ENCODE data around the gene STXBP6.

The STXBP6 gene

DNA sequence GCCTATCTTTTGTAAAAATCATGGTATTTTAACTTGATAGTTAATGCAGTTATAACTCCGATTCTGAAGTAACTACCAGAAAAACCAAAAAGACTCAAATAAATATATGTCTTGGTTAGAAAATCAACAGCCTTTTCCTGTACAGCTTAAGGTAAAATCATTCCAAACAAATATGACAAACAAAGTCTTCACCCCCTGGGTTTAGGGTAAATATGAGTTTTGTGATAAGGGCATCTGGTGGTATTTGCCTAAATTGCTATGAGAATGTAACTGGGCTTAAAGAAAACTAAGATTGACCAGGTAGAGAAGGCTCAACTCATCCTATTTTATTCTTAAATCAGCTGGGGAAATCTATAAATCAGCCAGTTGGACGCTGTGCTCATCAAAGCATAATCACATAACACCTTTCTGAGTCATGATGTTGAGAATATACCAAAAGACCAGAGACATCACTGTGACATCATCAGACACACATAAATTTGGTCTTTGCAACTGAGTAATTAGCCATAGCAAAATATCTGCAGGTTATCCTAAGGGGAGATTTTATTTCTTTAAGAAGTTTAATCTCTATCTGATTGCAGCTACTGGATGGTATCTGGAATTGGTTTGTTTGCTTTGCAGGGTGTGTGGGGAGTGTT is 133.9 kb downstream of the STXBP6 start:
- DNase-seq (ENCODE audit: low read depth), result no peak

DNA sequence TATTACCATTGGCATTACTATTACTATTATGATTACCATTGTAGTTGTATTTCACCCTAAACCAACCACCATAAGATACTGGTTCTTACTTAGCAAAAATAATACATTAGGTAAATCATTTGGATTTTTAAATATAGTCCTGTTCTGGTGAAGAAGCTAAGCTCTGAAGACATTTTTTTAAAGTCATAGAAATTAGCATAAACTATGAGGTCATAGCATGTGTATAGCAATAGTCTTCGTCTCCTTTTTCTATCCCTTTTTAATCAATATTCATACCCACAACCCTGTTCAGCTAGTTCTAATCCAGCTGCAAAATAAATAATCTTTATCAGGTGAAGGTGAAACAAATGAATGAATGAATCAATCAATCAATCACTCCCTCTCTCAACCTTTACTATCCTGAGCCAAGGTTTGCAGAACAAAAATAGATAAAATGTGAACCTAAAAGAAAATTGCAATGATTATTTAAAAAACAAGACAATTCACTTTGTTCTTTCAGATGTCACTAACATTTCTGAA is 134.5 kb downstream of the STXBP6 start:
- DNase-seq (ENCODE audit: low read depth), result no peak

DNA sequence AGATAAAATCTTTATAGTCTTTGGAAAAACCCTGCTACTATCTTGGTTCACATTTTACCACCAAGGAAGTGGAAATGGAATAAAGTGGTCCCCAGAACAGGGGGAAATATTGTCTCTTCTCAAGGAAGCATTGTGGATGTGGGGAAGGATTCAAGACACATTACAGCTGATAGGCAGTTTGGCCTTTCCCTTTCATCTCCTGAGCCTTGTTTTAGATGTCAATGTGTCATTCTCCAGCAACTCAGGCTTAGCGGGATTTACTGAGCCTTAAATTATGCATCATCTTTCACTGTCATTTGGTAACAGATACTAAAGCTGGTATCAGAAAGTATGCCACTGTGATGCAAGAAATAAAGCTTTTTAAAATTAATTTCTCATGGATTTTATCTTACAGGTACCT is 136.2 kb downstream of the STXBP6 start:
- no peak for DNase-seq (ENCODE audit: low read depth)

DNA sequence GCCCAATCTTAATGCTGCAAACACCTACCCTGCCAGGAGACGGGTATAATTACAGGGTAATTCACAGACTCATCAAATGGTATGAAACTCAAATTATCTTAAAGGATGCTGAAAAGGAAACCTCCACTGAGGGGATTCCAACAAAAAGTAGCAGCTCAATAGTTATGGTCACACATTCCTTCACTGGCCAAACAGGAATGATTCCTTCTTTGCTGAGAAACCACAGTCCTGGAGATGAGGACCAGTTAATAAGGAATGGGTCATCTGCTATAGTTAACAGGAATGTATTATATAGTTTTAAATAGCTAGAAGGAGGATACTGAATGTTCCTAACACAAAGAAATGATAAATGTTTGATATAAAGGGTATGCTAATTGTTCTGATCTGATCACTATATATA is 136.9 kb downstream of the STXBP6 start:
- DNase-seq (ENCODE audit: low read depth), result no peak

DNA sequence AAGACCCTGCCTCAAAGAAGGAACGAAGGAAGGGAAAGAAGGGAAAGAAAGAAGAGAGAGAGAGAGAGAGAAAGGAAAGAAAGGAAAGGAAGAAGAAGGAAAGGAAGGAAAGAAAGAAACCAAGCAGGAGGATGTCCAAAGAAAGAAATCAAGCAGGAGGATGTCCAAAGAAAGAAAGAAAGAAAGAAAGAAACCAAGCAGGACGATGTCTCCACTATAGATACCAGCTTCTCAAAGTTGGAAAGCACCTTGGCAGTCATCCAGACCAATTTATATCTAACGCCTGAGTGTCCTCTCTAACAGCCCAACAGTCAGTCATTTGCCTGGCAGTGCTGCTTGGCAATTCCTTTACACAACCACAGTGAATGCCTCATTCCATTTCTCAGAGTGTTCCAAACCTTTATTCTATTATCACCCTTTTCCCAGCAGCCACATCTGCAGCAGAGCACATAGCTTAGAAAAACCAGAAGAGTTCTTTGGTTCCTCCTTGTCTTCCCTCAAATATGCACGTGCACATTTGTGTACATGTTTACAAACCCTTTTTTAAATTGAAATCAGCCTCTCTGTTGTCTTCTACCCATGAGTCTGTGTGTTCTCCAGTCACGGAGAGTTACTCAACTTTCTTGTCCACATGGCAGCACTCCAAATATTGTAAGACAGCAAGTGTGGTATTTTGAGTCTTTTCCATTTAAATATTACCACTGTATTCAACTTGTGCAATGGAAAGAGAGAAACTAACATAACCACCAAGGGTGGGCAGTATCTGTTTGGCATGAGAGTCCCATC is 138.4 kb downstream of the STXBP6 start:
- no peak for DNase-seq (ENCODE audit: low read depth)

DNA sequence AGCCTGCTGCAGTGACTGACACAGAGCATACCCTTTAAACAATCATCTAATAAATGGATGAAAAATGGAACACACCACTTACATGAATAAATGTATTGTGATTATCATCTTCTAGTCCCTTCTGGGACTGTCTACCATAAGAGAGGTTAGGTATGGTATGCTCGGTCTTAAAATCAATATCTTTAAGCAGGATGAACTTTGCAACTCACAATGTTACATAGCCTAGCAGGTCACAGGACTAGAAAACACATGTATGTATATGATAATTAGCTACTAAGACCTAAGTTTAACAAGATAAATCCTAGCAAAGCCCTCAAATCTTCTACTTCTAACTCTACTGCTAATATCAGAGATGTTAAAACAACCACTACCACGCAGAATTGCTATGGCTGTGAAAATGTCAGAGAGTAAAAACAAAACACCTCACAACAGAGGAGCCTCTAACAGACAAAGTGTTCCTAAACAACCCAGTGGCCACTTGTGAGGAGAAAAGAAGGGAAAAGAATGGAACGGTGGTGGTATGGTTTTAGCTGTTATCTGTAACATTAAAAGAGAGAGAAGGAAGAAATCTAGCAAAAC is 139.4 kb downstream of the STXBP6 start:
- no peak for DNase-seq (ENCODE audit: low read depth)

DNA sequence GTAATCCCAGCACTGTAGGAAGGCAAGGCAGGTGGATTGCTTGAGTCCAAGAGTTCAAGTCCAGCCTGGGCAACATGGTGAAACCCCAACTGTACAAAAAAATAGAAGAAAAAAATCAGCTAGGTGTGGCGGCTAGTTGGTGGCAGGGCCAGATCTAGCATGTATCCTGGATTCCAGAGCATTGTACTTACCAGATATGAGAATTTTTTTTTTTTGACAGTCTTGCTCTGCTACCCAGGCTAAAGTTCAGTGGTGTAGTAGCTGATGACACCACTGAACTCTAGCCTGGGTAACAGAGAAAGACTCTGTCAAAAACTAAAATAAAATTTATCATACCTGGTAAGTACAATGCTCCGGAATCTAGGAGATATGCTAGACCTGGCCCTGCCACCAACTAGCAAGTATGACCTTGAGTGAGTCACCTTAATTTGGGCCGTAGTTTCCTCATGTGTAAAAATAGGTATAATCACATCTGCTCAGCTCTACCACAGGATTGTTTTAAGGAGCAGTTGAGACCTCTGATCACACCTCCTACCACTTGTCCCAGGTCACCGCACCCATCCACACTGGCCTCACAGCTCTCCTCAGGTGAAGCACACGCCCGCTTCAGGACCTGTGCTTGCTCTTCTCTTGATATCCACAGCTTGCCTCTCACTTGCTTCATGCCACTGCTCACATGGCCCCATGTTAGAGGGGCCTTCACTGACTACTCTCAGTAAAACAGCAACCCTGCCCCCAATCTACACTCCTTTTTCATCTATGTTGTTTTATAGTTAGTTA is 140.2 kb downstream of the STXBP6 start:
- no peak for DNase-seq (ENCODE audit: low read depth)

DNA sequence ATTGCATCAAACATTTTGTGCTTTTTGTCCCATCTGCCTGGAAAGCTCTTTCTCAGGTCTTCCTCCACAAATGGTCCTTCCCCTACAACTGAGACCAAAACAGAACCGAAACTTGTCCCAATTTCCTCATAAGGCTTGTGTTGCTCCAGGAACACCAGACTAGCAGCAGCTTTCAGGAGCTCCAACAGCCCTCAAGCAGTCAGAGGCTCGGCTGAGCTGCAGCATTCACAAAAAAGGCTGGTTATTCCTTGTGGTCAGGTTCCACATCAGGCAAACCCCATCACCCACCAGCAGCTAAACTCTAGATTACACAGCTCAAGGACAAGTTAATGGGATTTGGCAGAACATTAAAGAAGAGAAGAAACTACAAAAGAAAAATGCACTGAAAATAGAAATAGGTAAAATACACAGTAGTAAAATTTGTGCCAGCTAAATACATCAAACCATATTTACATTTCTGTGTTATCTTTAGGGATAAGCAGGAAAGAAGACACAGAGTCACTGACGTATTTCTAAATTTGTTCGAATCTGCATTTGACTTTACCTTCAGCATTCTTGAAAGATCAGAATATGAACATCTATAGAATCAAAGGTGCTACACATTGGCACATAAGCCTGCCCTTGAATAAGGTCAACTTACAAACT is 141.2 kb downstream of the STXBP6 start:
- no peak for DNase-seq (ENCODE audit: low read depth)

DNA sequence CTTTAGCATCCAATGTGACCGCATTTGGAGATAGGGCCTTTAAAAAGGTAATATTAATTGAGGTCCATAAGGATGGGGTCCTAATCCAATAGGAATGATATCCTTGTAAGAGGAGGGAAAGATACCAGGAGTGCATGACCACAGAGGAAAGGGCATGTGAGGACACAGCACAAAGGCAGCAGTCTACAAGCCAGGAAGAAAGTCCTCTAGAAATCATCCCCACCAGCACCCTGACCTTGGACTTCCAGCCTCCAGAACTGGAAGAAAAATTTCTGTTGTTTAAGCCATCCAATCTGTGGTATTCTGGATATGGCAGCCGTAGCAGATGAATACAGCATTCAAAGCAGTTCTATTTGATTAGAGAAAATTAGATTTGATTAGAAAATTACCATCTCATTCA is 145.4 kb downstream of the STXBP6 start:
- DNase-seq (ENCODE audit: low read depth), result no peak

DNA sequence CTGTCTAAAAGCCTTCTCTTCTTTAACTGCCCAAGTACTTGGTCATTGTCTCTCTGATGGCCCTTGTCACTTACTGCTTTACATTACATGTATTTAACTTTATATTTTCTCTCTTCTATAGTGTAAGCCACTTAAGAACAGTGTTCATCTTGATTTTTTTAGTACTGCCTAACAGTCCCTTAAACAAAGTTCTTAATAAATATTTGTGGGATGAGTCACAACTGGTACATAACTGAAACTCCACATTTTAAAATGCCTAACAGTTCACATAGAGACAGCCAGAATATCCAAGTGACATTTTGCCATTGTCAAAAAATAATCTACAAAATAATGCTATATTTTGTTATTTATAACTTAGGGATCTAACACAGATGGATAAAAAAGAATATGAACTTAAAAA is 146.6 kb downstream of the STXBP6 start:
- no peak for DNase-seq (ENCODE audit: low read depth)

DNA sequence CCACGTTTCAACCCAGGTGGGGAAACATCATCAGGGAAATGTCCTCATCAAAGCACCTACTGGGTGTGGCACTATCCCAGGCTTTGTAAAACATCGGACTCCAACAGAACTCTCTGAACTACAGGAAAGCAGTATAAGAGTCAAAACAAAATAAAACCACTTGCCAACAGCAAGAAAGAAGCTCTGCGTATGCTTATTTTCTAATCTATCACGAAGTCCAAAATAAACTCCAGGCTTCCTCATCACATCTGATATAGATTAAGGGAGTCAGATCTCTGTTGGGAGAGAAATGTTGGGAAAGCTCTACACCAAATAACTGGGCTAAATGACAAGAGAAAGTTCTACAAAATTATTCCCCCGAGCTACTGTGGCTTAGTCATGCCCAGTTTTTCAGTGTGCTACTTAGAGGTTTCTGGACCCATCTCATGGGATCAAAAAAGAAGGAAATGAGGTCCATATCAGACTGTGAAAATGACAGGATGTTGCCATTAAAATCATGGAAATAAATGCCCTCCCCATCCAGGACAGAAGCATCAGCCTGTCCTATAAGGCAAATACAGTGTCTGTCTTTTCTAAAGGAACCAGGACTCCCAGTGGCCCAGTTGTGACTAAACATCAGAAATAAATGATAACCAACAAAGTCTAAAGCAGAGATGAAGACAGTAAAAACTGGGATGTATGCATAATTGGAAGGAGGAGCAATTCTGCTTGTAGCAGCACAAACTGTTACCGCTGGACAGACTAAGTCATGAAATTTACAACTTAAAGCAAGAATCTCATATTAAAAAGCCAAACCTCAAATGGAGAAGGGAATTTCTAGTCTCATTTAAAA is 149.5 kb downstream of the STXBP6 start:
- no peak for DNase-seq (ENCODE audit: low read depth)

DNA sequence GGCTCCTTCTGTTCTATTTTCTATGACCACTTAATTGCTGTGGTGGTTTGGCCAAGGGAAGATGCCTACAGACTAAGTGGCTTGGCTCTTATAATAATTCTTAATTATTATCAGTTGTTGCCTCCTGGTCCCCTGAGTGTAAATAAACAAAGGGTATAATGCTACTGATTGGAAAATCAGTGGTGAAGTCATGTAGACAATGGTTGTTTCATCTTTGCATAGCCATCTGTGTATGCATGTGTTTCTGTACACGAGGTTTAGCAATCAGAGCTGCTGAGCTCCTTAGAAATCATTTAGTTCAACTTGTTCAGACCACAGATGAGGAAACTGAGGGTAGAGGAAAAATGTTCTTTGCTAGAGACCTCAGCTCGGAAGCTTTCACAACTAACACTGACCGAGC is 152.2 kb downstream of the STXBP6 start:
- DNase-seq (ENCODE audit: low read depth), result no peak

DNA sequence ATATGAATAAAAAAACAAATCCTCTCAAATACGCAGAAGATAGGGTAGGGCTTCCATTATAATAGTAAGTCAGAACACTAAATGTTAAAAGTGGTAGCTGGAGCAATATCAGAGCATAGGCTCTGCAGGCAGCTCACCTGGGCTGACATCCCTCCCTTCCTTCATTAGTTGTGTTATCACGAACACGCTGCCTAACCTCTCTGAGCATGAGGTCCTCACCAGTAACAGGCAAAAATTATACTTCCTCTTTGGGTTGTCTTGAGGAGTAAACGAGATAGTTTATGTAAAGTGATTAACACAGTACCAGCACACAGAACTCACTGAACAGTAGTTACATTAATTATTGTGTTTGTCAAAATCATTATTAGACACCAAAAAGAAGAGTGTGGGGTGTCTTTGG is 154.3 kb downstream of the STXBP6 start:
- DNase-seq (ENCODE audit: low read depth), result no peak

DNA sequence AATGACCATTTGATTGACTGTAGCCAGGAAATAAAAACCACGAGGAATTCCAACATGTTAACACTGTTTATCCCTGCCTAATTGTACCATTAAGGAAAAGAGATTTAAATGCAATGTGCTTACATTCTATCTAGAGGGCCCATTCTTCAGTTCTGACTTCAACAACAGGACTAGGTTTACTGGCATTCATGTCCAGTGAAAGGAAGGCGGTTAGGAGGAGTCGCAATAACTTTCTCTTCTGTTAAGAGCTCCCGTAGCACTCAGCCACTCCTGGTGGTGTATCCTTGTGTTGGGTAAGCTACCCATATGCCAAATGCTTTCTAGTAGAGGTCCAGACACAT is 154.7 kb downstream of the STXBP6 start:
- no peak for DNase-seq (ENCODE audit: low read depth)

DNA sequence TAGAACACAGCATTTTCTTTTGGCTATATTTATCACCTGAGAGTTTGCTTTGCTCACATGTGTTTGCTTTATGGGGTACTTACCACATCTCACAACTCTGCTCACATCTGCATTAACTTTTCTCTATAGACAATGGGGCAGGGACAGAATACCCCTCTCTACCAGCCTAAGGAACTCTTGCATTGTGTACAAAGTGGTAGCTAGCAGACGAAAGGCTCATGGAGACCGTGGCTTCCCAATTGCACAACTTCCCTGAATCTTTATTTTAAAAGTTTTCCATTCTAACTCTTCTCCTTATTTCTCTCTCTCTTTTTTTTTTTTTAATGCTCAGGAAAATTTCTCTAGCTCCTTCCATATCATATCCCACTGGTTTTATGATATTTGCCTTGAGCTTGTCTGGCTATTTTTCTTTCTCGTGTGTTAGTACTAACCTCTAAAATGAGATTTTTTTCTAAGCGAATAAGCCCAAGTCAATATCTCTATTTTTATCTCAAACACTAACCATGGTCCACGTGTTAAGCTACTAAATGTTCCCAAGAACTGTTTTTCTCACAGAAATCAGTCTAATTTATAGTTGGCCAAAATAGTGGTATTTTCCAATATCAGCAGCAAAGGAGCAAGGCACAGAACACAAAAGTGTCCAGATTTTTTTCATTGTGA is 155.2 kb downstream of the STXBP6 start:
- no peak for DNase-seq (ENCODE audit: low read depth)

DNA sequence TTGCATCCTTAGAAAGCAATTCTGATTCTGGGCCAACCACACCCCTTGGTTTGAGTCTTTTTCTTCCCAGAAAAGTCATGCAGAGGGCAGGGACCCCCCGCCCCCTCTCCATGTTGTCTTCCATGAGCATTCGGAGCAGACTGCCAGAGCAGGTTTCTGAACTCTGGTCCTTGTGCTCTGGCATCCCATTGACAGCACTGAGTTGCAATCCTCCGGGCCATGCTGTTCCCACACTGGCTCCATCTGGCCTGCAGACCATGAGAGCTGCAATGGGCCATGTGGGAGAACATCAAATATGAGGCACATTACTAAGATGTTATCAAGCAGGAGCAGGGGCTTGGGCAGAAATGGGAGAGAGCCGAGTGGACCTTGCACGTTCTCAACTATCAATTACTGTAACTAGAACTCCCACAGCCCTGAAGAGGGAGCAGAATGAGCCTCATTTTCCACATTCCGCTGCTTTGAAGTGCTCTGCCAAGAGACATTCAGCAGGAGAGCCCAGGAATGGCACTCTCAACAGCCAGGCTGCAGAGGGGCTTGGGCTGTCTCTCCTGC is 157.4 kb downstream of the STXBP6 start:
- DNase-seq (ENCODE audit: low read depth), result no peak

DNA sequence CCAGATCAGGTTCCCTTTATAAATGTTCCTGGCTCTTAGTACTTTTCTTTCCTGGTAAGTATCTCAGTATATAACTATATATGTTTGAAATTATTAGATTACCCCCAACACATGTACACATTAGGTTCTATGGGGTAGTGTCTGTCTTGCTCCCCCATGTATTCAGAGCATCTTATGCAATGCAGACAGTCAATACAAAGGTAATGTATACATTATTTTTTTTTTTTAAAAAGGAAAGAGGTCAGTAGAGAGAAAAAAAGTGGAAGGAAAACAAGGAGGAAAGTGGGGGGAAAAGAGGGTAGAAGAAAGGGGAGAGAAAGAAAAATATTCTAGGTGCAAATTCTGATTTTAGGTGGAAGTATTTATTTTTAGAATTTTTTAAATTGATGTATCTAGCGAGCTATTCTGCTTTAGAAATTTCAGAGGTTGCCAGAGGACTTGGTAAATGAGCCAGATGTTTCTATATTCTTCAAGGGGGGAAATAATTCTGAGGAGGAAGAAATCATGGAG is 157.9 kb downstream of the STXBP6 start:
- DNase-seq (ENCODE audit: low read depth), result no peak

DNA sequence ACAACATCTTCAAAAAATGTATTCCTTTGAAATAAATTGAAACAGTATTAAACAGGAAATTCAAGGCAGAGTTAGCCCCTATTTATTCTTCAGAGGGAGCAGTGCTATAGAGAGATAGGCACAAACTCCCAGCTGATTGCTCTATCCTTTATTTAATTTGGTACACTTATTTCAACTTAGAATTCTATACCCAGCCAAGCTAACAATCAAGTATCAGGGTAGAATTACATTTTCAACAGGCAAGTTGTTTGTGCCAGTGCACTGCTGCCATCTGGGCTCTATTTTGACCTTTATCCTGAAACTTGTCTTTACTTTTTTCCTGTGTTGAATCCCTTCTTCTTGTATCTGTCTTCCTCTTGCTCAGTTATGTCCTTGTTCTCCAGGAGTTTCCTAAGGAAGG is 159.2 kb downstream of the STXBP6 start:
- no peak for DNase-seq (ENCODE audit: low read depth)

DNA sequence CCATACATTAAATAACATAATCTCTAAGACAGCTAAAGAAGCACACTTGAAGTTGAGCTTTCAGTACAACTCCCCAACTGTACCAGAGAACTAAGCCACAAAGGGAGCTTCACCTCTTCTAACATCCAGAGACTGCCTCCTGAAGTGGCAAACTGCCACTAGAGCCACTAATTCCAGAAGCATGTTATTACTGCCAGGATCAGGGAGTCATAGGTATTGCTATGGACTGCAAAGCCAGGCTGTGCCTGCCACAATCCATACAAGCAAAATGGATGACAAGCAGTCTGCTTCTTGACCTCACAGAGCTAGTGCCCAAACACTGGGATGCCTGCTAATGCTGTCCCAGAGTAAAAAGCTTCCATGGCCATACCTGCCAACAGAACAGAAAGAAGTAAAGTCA is 160.1 kb downstream of the STXBP6 start:
- no peak for DNase-seq (ENCODE audit: low read depth)

DNA sequence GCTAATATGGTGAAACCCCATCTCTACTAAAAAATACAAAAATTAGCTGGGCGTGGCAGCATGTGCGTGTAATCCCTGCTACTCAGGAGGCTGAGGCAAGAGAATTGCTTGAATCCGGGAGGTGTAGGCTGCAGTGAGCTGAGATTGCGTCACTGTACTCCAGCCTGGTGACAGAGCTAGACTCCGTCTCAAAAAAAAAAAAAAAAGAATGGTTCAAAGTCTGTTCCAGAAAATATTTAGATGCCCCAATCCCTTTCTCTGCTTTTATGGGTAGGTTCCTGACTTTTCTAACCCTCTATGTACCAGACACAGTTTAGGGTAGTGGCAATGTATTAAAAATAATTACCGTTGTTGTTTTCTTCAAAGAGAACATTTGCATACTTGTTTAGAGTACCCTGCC is 161.4 kb downstream of the STXBP6 start:
- no peak for DNase-seq (ENCODE audit: low read depth)

Measured in activated T-helper 9 cell treated with anti-CD3 and anti-CD28 coated beads, Interleukin-2, amount 50 U/mL, for 16 hours (primary cell).